Measurements from ENCODE around the gene WWOX.

DNA sequence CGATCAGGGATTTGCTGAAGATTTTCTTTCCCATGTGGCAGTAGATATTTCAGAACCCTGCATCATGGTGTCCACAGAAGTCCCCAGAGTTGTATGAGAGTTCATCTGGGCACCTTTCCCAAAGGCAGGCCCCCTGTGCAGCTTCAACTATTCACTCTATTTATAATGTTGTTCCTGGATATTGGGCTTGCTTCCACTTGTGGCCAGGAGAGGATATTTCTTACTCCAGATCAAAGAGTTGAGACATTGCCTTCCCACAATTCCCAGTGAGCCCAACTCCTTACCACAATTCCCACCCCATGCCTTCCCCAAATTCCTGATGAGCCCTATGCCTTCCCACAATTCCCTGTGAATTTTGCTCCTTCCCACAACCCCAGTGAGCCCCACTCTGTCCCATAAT is 206.9 kb downstream of the WWOX start:
- TF ChIP-seq CTCF (IDR thresholded peaks at IDR 0.05) (no peak), POLR2A (IDR thresholded peaks at IDR 0.05) (no peak)

Data from thyroid gland (tissue), 4 donors.